Parathyroid adenoma (tissue), 2 donors: ENCODE results near the gene ZNF839.
A peak's percentile ranks its signal among the peaks of the same experiment; 100 is the strongest.
"Not testable (repeated sequence)": the region's sequence is repeated elsewhere in the genome, so short reads cannot be mapped to it uniquely, and the experiment has no call there.

Experiments
- H2AFZ ChIP-seq: fragments of 300-600 bp; sonication (generic); one replicate; pipeline ENCODE4 v1.7.0; 2017; ENCODE audit warnings: antibody characterized with exemption, mild to moderate bottlenecking
- H3K27ac ChIP-seq: fragments of 300-600 bp; sonication (generic); one replicate; pipeline ENCODE4 v1.7.0; 2017
- H3K27me3 ChIP-seq: fragments of 300-600 bp; sonication (generic); one replicate; pipeline ENCODE4 v1.7.0; 2017; ENCODE audit warnings: low read length; ENCODE audit not compliant: control insufficient read depth, insufficient read depth
- H3K36me3 ChIP-seq: fragments of 300-600 bp; sonication (generic); one replicate; pipeline ENCODE4 v1.7.0; 2017; ENCODE audit warnings: low read length; ENCODE audit not compliant: control insufficient read depth, insufficient read depth
- H3K4me1 ChIP-seq: fragments of 300-600 bp; sonication (generic); one replicate; pipeline ENCODE4 v1.7.0; 2017; ENCODE audit warnings: control low read depth
- H3K4me2 ChIP-seq: fragments of 300-600 bp; sonication (generic); one replicate; pipeline ENCODE4 v1.7.0; 2017; ENCODE audit warnings: low read length
- H3K4me3 ChIP-seq: fragments of 300-600 bp; sonication (generic); one replicate; pipeline ENCODE4 v1.7.0; 2017; ENCODE audit warnings: low read depth, low read length
- H3K79me2 ChIP-seq: fragments of 300-600 bp; sonication (generic); one replicate; pipeline ENCODE4 v1.7.0; 2017; ENCODE audit warnings: control low read depth
- H3K9ac ChIP-seq: fragments of 300-600 bp; sonication (generic); one replicate; pipeline ENCODE4 v1.7.0; 2017; ENCODE audit warnings: mild to moderate bottlenecking
- H3K9me3 ChIP-seq: fragments of 300-600 bp; sonication (generic); one replicate; pipeline ENCODE4 v1.7.0; 2017; ENCODE audit warnings: low read length; ENCODE audit not compliant: control insufficient read depth
- CTCF ChIP-seq: fragments of 300-600 bp; sonication (generic); IDR thresholded peaks from one replicate; pipeline ENCODE4 v1.7.0; 2017; ENCODE audit warnings: antibody characterized with exemption, mild to moderate bottlenecking
- donor health status: primary hyperparathyroidism.

The ZNF839 gene

GRCh38 chr14:102293781-102294180 lies 25.8 kb upstream of the ZNF839 start:
- no peak overlapping the region for H3K27ac ChIP-seq
- TF ChIP-seq CTCF: no peak
- peaks cover 18% of the 10 kb centered on the region for H3K79me2 ChIP-seq
- no peaks in the 10 kb centered on the region for H3K27me3 ChIP-seq
- H3K36me3 ChIP-seq: no peaks in the 10 kb centered on the region
- no peak overlapping the region for H3K9ac ChIP-seq
- H3K4me2 ChIP-seq: no peak overlapping the region
- no peak overlapping the region for H2AFZ ChIP-seq
- H3K9me3 ChIP-seq: no peaks in the 10 kb centered on the region
- H3K4me3 ChIP-seq: no peak overlapping the region
- peaks cover 3% of the 10 kb centered on the region for H3K4me1 ChIP-seq

GRCh38 chr14:102295270-102295669 lies 24.3 kb upstream of the ZNF839 start:
- Histone ChIP-seq H3K4me1 (peaks cover 3% of the 10 kb centered on the region), H3K4me3 (no peak overlapping the region), H3K9ac (no peak overlapping the region), H3K9me3 (no peaks in the 10 kb centered on the region), H3K27me3 (no peaks in the 10 kb centered on the region), H2AFZ (no peak overlapping the region), H3K27ac (no peak overlapping the region), H3K36me3 (no peaks in the 10 kb centered on the region), H3K79me2 (peaks cover 15% of the 10 kb centered on the region), H3K4me2 (no peak overlapping the region)
- TF ChIP-seq CTCF: no peak

- TF ChIP-seq CTCF: no peak
- H2AFZ ChIP-seq: no peak overlapping the region
These were observed 21.9 kb upstream of the ZNF839 start for GRCh38 chr14:102297436-102298170.

GRCh38 chr14:102298303-102299070 lies 21.1 kb upstream of the ZNF839 start:
- H3K27ac ChIP-seq, H3K9ac ChIP-seq, H3K4me2 ChIP-seq, H3K36me3 ChIP-seq, H3K4me3 ChIP-seq, H3K9me3 ChIP-seq, H2AFZ ChIP-seq, H3K27me3 ChIP-seq, H3K4me1 ChIP-seq: not testable (repeated sequence)
- peaks cover 22% of the 10 kb centered on the region for H3K79me2 ChIP-seq

More at GRCh38 chr14:102297436-102298170, 21.9 kb upstream of the ZNF839 start:
- Histone ChIP-seq H3K4me1 (peaks cover 3% of the 10 kb centered on the region), H3K36me3 (no peaks in the 10 kb centered on the region), H3K9ac (no peak overlapping the region), H3K4me2 (no peak overlapping the region), H3K9me3 (no peaks in the 10 kb centered on the region), H3K27me3 (no peaks in the 10 kb centered on the region), H3K27ac (no peak overlapping the region), H3K4me3 (no peak overlapping the region), H3K79me2 (peaks cover 17% of the 10 kb centered on the region)

- TF ChIP-seq CTCF: no peak
- Histone ChIP-seq H3K79me2 (peaks cover 22% of the 10 kb centered on the region), H3K4me2 (peak overlapping the region; percentile 69), H3K9ac (no peak overlapping the region), H3K9me3 (no peaks in the 10 kb centered on the region), H3K27me3 (no peaks in the 10 kb centered on the region), H2AFZ (no peak overlapping the region), H3K36me3 (no peaks in the 10 kb centered on the region), H3K4me3 (peak overlapping the region; percentile 68), H3K27ac (no peak overlapping the region), H3K4me1 (no peaks in the 10 kb centered on the region)
These were observed 15.9 kb upstream of the ZNF839 start for GRCh38 chr14:102303664-102304063.
